LNCaP clone FGC (cell line): ENCODE data around the gene FMNL3.

ENCODE experiments used
- DNase-seq: peaks from one replicate; pipeline ENCODE4 v3.0.0-alpha.2; 2011; ENCODE audit warnings: low read depth
- H3K4me3 ChIP-seq: 2 replicates; pipeline ENCODE4 v1.5.1; 2011; ENCODE audit warnings: mild to moderate bottlenecking, low read depth, low read length, control low read depth
- CTCF ChIP-seq: IDR thresholded peaks from 2 replicates; pipeline ENCODE4 v1.5.1; 2012; ENCODE audit warnings: mild to moderate bottlenecking; ENCODE audit not compliant: control insufficient read depth, insufficient read depth; ENCODE audit errors: extremely low read depth

The FMNL3 gene

DNA sequence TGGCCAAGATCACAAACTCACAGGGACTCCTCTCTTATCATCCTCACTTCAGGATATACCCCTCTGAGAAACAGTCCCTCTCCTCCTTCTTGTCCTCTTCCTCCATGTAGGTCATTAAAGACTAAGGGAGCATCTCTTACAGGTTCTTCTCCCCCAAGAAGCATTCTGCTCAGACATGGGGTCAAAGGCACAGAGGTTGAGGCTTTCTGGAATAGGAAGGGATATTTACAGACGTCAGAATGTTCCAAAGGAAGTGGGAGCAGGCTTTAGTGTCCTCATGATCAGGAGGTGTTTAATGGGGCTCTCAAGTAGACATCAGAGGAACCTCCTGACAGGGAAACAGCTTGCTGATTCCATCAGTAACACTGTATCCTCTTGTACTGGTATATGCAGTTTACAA lies 47.5 kb downstream of the FMNL3 start:
- H3K4me3 ChIP-seq, result no peak overlapping the region
- no peak for TF ChIP-seq CTCF

GRCh38 chr12:49658276-49658675 lies 48.9 kb downstream of the FMNL3 start:
- H3K4me3 ChIP-seq, result no peak overlapping the region
- DNase-seq, result no peak
- TF ChIP-seq CTCF, result no peak

More for the DNA sequence above, 47.5 kb downstream of the FMNL3 start:
- no peak for DNase-seq

- TF ChIP-seq CTCF, result no peak
- no peak for DNase-seq
- no peak overlapping the region for H3K4me3 ChIP-seq
Measured at GRCh38 chr12:49655595-49656236, 51.5 kb downstream of the FMNL3 start.

GRCh38 chr12:49654715-49655114 lies 52.5 kb downstream of the FMNL3 start:
- H3K4me3 ChIP-seq, result no peak overlapping the region
- no peak for DNase-seq
- no peak for TF ChIP-seq CTCF

- no peak for TF ChIP-seq CTCF
- no peak for DNase-seq
- H3K4me3 ChIP-seq, result no peak overlapping the region
Measured at GRCh38 chr12:49652921-49653520, 54.2 kb downstream of the FMNL3 start.

- H3K4me3 ChIP-seq, result no peak overlapping the region
- no peak for TF ChIP-seq CTCF
- DNase-seq, result no peak
Measured at GRCh38 chr12:49651855-49652254, 55.4 kb downstream of the FMNL3 start.

- no peak for TF ChIP-seq CTCF
- DNase-seq, result no peak
- no peak overlapping the region for H3K4me3 ChIP-seq
Measured at GRCh38 chr12:49649892-49650291, 57.3 kb downstream of the FMNL3 start.
